Heart right ventricle (tissue), 16 donors: ENCODE data around the gene COLEC11. TPM values are rescaled to one million over a fixed set of nuclear protein-coding genes. Genes with fewer than 3 reads are reported as not detected.
"Not testable (repeated sequence)": the region's sequence is repeated elsewhere in the genome, so short reads cannot be mapped to it uniquely, and the experiment has no call there.

Source experiments
- ATAC-seq, 8 donors: fragments of 200-7000 bp; cut with Tn5 transposase; one replicate each; pipeline ENCODE4 v1.9.1; 2020; ENCODE audit warnings: mild to moderate bottlenecking in 8 of 8, moderate library complexity in 8 of 8, moderate number of reproducible peaks in 1 of 8
- DNase-seq, 2 donors: peaks; one replicate each; pipeline ENCODE4 v3.0.0-alpha.2; 2020
- H3K27ac ChIP-seq, 10 donors: fragments of 200-600 bp; sonication (generic) in 2 of 10; one replicate each; pipeline versions ENCODE4 v1.5.0 to v1.8.0; 2020 to 2022; ENCODE audit warnings: mild to moderate bottlenecking in 3 of 10
- H3K27me3 ChIP-seq, 7 donors: fragments of 200-600 bp; one replicate each; pipeline ENCODE4 v1.8.0; 2021 to 2022; ENCODE audit warnings: mild to moderate bottlenecking in 2 of 7
- H3K36me3 ChIP-seq, 9 donors: fragments of 200-600 bp; sonication (generic) in 1 of 9; one replicate each; pipeline versions ENCODE4 v1.5.0 to v1.8.0; 2020 to 2022; ENCODE audit warnings: mild to moderate bottlenecking in 2 of 9
- H3K4me1 ChIP-seq, 9 donors: fragments of 200-600 bp; sonication (generic) in 1 of 9; one replicate each; pipeline versions ENCODE4 v1.5.0 to v1.8.0; 2020 to 2022; ENCODE audit warnings: mild to moderate bottlenecking in 4 of 9
- H3K4me3 ChIP-seq, 10 donors: fragments of 200-600 bp; sonication (generic) in 2 of 10; one replicate each; pipeline versions ENCODE4 v1.5.0 to v1.8.0; 2020 to 2022; ENCODE audit warnings: mild to moderate bottlenecking in 7 of 10, moderate library complexity in 2 of 10
- H3K9me3 ChIP-seq, 11 donors: fragments of 200-600 bp in 10 of 11; sonication (generic) in 2 of 11; one replicate each; pipeline versions ENCODE4 v1.5.0 to v1.8.0; 2013 to 2022; ENCODE audit warnings: mild to moderate bottlenecking in 2 of 11, control low read depth in 1 of 11, moderate library complexity in 1 of 11
- CTCF ChIP-seq, 9 donors: fragments of 200-600 bp; sonication (generic) in 2 of 9; IDR thresholded peaks; one replicate each; pipeline versions ENCODE4 v1.5.0 to v1.8.0; 2021 to 2022; ENCODE audit warnings: antibody characterized with exemption in 9 of 9, mild to moderate bottlenecking in 5 of 9, moderate library complexity in 1 of 9
- WGBS, 2 donors: extraction: QIAGEN DNeasy Blood & Tissue Kit; methylation state at CpG; one replicate each; pipeline ENCODE4 v1.1.7; 2013; ENCODE audit warnings: inconsistent platforms in 1 of 2; 5-methylcytosine and 5-hydroxymethylcytosine counted together
- intact Hi-C, 10 donors: fragments of 100-400 bp; cut with DNase I; formaldehyde crosslinking; loops; one replicate each; pipeline versions ENCODE4 v1.11.1 to v1.14.2; 2022
- polyA plus RNA-seq, 2 donors: library from polyadenylated mRNA; stranded (reverse); fragments of 200-250 nt; gene quantifications; one replicate each; pipeline ENCODE4 v1.2.3, GENCODE V29; 2013
- total RNA-seq, 10 donors: library from RNA; stranded (reverse); fragmentation: NEBNext Ultra II Directional in 3 of 10; extraction: Animal tissue kit (Norgen Biotek cat#: 25700) in 3 of 10; gene quantifications; one replicate each; pipeline versions ENCODE4 v1.2.1 to v1.2.4, GENCODE V29; 2021 to 2023
- donor health status: Arrhythmogenic right ventricular cardiomyopathy.
- donor health status: ischemic (EF 13 %, LVEDD 7.1; RV severe dilation, severe dysfunction).
- donor health status: healthy with polysubstance abuse.
- donor health status: DM: no; HTN: yes; CAD: no.
- donor health status: DM: no; HTN: no; CAD: no.
- donor health status: ischemic (EF 25% LVEDD 6.9; RV normal size, moderate dysfunction).
- donor health status: ischemic (EF 25% LVEDD 5.7; RV mildly dilated, moderate dysfunction).
- donor health status: healthy.
- donor health status: DM: yes; HTN: yes; CAD: no.
- donor health status: Ischemic cardiomyopathy.
- donor health status: ischemic (EF 35%, LVEDD 5.7; RV mildly dilated, moderate dysfunction).
- donor health status: nonischemic (EF 11% LVEDD 7.7; RV severe dilation, severe dysfunction).
- donor health status: DM: yes; HTN: yes; CAD: no.
- donor health status: PGD.
- donor health status: ischemic (EF 29% LVEDD 5.4; RV normal size, mild dysfunction).
- donor health status: nonischemic (EF 23%, LVEDD 6.1; RV moderate dilation, normal function).

The COLEC11 gene
- total and polyA plus RNA-seq, 12 donors, result 2.0 to 26.7 (median 5.2) TPM

GRCh38 chr2:3617198-3617890 is 22.4 kb downstream of the COLEC11 start:
- DNase-seq, result no peak
- intact Hi-C loops, result no loop called here
- 96% methylated on average over 21 of the region's 21 CpGs for WGBS, 2 donors

GRCh38 chr2:3618367-3618766 is 23.5 kb downstream of the COLEC11 start:
- Histone ChIP-seq H3K9me3 (peaks cover 0 to 23% (median 0%) of the 10 kb centered on the region in 11 donors), H3K36me3 (no peaks in the 10 kb centered on the region), H3K4me1 (no peaks in the 10 kb centered on the region), H3K4me3 (no peak overlapping the region), H3K27me3 (no peaks in the 10 kb centered on the region), H3K27ac (no peak overlapping the region)
- no peak for DNase-seq
- intact Hi-C loops, result no loop called here
- no peak for ATAC-seq
- no peak for TF ChIP-seq CTCF (IDR thresholded peaks at IDR 0.05)

More at GRCh38 chr2:3617198-3617890, 22.4 kb downstream of the COLEC11 start:
- H3K9me3 ChIP-seq, result peaks cover 0 to 20% (median 0%) of the 10 kb centered on the region in 11 donors
- H3K4me3 ChIP-seq, result no peak overlapping the region
- no peaks in the 10 kb centered on the region for H3K36me3 ChIP-seq
- no peaks in the 10 kb centered on the region for H3K27me3 ChIP-seq
- ATAC-seq, result no peak
- no peaks in the 10 kb centered on the region for H3K4me1 ChIP-seq
- no peak for TF ChIP-seq CTCF (IDR thresholded peaks at IDR 0.05)
- H3K27ac ChIP-seq, result no peak overlapping the region

- Histone ChIP-seq H3K4me1 (no peaks in the 10 kb centered on the region), H3K9me3 (peaks cover 0 to 29% (median 4%) of the 10 kb centered on the region in 11 donors), H3K27ac (no peak overlapping the region), H3K27me3 (no peaks in the 10 kb centered on the region), H3K4me3 (no peak overlapping the region), H3K36me3 (no peaks in the 10 kb centered on the region)
- DNase-seq, result no peak
- intact Hi-C loops, result no loop called here
- TF ChIP-seq CTCF (IDR thresholded peaks at IDR 0.05), result no peak
- no peak for ATAC-seq
- 94 to 96% methylated on average over 2 of the region's 2 CpGs for WGBS, 2 donors
Measured at GRCh38 chr2:3619033-3619432, 24.1 kb downstream of the COLEC11 start.

- H3K27me3 ChIP-seq, DNase-seq, H3K4me1 ChIP-seq, intact Hi-C loops, H3K27ac ChIP-seq, H3K36me3 ChIP-seq, H3K4me3 ChIP-seq, ATAC-seq: not testable (repeated sequence)
- H3K9me3 ChIP-seq, result peaks cover 0 to 24% (median 4%) of the 10 kb centered on the region in 11 donors
- WGBS, 2 donors, result 97% methylated on average over 9 of the region's 9 CpGs
Measured at GRCh38 chr2:3619661-3620060, 24.7 kb downstream of the COLEC11 start.

GRCh38 chr2:3620834-3621233 is 25.9 kb downstream of the COLEC11 start:
- peaks cover 0 to 15% (median 2%) of the 10 kb centered on the region in 11 donors for H3K9me3 ChIP-seq
- TF ChIP-seq CTCF (IDR thresholded peaks at IDR 0.05), result no peak
- H3K4me1 ChIP-seq, result peaks cover 0 to 3% (median 1%) of the 10 kb centered on the region in 9 donors
- intact Hi-C loops, result no loop called here
- WGBS, 2 donors, result 73 to 82% methylated on average over 5 of the region's 5 CpGs
- H3K36me3 ChIP-seq, result no peaks in the 10 kb centered on the region
- ATAC-seq (no peak), DNase-seq (no peak)
- H3K4me3 ChIP-seq, result no peak overlapping the region
- H3K27ac ChIP-seq, result no peak overlapping the region
- no peaks in the 10 kb centered on the region for H3K27me3 ChIP-seq
